Head of caudate nucleus (tissue), 42 donors: ENCODE measurements around the gene TERT.
"Not testable (repeated sequence)": the region's sequence is repeated elsewhere in the genome, so short reads cannot be mapped to it uniquely, and the experiment has no call there.

Source experiments
- DNase-seq, 42 donors: peaks; one replicate each; pipeline versions ENCODE4 v3.0.0 to v3.0.0-alpha.2; 2020 to 2021; ENCODE audit warnings: mixed read lengths in 7 of 42
- intact Hi-C: fragments of 100-400 bp; cut with DNase I; formaldehyde crosslinking; loops from one replicate; pipeline ENCODE4 v1.15.0; 2022

Gene TERT

DNA sequence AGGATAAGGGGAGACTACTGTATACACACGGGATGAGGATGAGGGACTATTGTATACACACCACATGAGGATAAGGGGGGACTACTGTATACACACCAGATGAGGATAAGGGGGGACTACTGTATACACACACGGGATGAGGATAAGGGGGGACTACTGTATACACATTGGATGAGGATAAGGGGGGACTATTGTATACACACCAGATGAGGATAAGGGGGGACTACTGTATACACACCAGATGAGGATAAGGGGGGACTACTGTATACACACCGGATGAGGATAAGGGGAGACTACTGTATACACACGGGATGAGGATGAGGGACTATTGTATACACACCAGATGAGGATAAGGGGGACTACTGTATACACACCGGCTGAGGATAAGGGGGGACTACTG is 38.4 kb upstream of the TERT start:
- DNase-seq, intact Hi-C loops: not testable (repeated sequence)

DNA sequence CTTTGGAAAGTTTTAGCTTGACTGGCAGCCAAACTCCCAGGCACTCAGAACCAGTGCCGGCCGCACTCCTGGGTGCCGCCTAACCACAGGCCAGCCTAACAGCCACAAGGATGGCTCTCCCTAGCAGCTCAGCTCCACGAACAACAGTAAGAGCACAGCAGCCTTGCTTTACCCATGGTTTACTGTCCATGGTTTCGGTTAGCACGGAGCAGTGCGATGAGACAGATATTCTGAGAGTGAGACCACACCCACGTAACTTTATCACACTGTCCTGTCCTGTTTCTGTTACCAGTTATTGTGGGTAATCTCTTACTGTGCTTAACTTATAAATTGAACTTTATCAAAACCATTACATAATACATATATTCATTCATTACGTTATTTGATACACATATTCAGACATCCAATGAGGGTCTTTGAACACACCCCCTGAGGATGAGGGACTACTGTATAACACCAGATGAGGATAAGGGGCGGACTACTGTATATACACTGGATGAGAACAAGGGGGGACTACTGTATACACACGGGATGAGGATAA is 37.7 kb upstream of the TERT start:
- intact Hi-C loops = no loop called here
- DNase-seq = peak in 1 of 42 donors; percentile 21

DNA sequence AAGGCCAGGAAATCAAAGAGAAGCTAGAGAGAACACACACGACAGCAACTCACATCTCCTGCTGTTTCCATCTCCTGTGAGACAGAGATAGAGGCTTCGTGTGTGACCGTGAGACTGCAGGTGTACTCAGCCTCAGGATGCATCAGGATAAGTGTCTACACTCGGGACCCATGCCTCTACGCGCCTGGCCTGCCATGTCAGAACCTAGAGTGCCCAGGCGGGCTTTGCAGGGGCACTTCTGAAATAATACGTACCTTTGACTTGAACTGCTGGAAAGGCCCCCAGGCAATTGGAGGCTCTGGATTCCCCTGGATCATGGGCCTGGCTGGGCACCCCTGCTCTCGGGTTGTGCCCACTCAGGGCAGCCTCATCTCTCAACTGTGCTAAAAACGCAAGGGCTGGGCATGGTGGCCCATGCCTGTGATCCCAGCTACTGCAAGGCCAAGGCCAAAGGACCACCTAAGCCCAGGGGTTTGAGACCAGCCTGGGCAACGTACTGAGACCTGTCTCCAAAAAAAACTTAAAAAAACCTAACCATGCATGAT is 37.1 kb upstream of the TERT start:
- peak in 2 of 42 donors; percentile 4 to 24 for DNase-seq
- intact Hi-C loops = no loop called here

DNA sequence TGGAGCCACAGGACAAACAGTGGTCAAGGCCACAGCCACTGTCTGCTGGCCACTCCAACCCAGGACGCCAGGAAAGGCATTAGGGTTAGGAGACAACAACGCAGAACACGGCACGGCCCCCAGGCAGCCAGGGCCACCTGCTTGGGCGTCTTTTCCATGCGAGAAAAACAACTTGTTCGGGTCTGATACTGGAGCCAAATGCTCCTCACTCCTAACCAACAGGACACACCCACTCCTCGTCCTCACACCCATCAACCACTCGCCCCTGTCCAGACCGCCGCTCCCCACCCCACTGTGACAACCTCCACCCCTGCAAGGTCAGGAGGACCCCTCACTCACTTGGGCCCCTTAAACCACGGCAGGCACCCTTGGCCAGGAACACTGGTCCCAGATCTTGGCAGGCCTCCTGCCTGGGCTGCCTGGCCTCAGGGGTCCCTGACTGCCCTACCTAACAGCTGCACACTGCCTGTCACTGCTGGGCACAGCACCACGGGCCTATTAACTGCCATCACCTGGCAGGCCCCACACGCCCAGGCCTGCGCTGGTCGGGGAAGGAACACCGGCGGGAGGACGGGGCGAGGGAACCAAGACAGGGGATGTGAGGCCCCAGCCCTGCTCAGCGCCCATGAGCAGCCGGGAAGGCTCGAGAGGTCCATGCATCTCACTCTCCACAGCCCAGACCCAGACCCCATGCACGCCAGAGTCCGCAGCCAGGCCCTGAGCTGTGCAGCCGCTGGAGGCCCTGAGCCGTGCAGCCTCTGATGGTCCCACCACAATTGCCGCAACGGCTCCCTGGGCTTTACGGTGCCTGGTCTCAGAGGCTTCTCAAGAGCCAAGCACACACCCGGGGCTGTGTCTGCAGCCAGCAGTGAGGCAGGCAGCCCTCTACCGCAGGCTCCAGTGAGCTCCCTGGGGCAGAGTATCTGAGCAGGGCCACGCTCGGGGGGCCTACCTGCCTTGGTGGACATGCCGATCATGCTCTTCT is 36.3 kb upstream of the TERT start:
- intact Hi-C loops = no loop called here
- peak in 6 of 42 donors; percentile 5 to 36 (median 18) for DNase-seq

DNA sequence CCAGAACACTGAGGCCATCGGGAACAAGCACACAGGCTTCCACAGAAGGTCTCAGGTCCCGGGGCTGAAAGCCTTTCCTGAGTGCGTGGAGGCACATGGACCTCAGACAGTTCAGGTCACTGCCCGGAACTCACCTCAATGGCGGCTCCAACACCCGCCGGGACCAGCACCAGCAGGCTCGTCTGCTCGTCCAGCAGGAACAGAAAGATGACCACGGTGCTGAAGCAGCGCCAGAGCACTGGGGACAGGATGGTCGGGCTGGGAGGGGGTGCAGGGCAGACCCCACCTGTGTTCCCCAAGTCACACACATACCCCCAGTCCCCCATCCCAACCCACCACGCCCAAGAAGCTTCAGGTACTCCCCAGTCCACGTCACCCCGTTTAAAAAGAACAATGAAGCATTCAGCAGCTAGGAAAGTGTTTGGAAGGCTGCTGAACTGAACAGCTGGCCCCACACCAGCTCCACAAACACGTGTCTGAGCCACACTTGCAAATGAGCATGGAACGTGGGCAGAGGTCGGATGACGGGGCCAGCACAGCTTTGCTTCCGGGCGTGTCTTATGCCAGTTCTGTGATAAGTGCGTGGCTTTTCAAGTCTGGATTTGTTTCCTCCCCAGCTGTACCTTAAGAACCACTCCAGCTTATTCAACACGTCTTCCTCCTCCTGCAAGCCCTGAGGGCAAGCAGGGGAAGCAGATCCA is 35.4 kb upstream of the TERT start:
- DNase-seq = peak in 38 of 42 donors; percentile 33 to 85 (median 59)

DNA sequence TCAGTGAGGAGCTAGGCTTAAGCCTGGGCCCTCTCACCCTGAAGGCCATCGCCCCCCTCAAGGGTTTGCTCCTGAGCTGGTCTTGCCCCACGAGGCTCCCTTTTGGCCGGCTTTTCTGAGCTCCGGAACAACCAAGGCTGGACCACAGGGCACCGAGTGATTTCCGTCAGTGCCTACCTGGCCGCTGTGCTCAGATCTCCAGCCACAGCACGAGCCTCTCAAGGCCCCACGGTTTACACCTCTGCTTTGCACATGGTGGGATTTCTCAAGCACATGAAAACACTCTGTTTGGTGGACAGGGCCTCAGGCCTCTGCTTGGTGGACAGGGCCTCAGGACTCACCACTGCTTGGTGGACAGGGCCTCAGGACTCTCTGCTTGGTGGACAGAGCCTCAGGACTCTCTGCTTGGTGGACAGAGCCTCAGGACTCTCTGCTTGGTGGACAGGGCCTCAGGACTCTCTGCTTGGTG is 34.3 kb upstream of the TERT start:
- DNase-seq = peak in 3 of 42 donors; percentile 13 to 39 (median 26)
- intact Hi-C loops = no loop called here

More for the DNA sequence above, 35.4 kb upstream of the TERT start:
- intact Hi-C loops = no loop called here

DNA sequence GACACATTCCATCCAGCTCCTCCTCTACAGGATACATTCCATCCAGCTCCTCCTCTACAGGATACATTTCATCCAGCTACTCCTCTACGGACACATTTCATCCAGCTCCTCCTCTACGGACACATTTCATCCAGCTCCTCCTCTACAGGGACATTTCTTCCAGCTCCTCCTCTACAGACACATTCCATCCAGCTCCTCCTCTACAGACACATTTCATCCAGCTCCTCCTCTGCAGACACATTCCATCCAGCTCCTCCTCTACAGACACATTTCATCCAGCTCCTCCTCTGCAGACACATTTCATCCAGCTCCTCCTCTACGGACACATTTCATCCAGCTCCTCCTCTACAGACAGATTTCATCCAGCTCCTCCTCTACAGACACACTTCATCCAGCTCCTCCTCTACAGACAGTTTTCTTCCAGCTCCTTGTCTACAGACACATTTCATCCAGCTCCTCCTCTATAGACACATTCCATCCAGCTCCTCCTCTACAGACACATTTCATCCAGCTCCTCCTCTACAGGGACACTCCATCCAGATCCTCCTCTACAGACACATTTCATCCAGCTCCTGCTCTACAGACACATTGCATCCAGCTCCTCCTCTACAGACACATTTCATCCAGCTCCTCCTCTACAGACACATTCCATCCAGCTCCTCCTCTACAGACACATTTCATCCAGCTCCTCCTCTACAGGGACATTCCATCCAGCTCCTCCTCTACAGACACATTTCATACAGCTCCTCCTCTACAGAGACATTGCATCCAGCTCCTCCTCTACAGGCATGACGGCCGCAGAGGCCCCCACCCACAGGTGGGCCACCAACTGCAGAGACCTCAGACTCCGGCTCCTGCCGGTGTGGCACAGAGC is 33.6 kb upstream of the TERT start:
- not testable (repeated sequence) for DNase-seq

DNA sequence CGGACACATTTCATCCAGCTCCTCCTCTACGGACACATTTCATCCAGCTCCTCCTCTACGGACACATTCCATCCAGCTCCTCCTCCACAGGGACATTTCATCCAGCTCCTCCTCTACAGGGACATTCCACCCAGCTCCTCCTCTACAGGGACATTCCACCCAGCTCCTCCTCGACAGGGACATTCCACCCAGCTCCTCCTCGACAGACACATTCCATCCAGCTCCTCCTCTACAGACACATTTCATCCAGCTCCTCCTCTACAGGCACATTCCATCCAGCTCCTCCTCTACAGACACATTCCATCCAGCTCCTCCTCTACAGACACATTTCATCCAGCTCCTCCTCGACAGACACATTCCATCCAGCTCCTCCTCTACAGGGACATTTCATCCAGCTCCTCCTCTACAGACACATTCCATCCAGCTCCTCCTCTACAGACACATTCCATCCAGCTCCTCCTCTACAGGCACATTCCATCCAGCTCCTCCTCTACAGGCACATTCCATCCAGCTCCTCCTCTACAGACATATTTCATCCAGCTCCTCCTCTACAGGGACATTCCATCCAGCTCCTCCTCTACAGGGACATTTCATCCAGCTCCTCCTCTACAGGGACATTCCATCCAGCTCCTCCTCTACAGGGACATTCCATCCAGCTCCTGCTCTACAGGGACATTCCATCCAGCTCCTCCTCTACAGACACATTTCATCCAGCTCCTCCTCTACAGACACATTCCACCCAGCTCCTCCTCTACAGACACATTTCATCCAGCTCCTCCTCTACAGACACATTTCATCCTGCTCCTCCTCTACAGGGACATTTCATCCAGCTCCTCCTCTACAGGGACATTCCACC is 32.3 kb upstream of the TERT start:
- peak in 1 of 42 donors; percentile 1 for DNase-seq
- intact Hi-C loops = not testable (repeated sequence)

More for the DNA sequence above, 33.6 kb upstream of the TERT start:
- intact Hi-C loops = not testable (repeated sequence)

DNA sequence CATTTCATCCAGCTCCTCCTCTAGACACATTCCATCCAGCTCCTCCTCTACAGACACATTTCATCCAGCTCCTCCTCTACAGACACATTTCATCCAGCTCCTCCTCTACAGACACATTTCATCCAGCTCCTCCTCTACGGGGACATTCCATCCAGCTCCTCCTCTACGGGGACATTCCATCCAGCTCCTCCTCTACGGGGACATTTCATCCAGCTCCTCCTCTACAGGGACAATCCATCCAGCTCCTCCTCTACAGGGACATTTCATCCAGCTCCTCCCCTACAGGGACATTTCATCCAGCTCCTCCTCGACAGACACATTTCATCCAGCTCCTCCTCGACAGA is 31.6 kb upstream of the TERT start:
- DNase-seq, intact Hi-C loops: not testable (repeated sequence)

DNA sequence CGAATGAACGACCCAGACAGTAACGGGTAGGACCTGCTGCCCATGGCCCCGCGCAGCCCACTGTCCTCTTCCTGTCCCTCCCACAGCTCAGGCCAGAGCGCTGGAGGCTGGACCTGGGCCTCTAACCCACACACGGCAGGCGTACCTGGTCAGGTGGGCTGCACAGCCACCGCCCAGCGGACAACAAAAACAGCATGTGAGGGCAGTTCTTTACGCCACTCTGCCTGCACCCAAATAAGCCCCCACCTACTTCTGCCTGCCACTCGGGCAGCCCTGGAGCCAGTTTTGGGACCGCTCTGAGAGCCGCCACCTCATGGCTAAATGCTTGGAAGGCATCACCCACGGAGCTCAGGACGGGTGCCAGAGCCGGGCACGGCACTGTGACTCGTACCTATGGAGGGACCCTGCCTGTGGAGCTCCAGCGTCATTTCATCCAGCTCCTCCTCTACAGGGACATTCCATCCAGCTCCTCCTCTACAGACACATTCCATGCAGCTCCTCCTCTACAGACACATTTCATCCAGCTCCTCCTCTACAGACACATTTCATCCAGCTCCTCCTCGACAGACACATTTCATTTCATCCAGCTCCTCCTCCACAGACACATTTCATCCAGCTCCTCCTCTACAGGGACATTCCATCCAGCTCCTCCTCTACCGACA is 31.1 kb upstream of the TERT start:
- intact Hi-C loops = no loop called here
- DNase-seq = peak in 3 of 42 donors; percentile 15 to 39 (median 29)

DNA sequence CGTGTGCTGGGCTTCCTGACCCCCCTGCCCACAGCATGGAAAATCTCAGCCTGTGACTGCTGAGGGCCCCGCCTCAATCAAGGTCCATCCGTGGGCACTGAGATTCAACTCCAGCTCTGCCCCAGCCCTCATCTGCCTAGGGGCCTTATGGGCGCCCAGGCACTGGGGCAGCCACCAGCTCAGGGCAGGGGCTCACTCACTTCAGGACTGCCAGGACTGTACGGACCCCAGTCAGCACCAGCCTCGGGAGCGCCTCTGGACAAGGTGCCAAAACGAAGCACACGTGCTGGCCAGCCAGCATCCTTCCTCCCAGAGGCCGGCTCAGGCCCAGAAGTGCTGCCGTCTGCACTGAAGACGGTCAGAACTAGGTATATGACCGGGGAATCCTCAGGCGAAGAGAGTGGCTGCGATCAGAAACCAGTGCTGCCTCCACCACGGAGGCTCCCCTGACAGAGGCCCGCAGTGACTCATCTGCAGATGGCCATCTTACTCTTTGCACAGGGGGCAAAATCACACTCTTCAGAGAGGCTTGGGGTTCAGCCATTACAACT is 30.4 kb upstream of the TERT start:
- intact Hi-C loops = no loop called here
- peak in 5 of 42 donors; percentile 10 to 42 (median 28) for DNase-seq

DNA sequence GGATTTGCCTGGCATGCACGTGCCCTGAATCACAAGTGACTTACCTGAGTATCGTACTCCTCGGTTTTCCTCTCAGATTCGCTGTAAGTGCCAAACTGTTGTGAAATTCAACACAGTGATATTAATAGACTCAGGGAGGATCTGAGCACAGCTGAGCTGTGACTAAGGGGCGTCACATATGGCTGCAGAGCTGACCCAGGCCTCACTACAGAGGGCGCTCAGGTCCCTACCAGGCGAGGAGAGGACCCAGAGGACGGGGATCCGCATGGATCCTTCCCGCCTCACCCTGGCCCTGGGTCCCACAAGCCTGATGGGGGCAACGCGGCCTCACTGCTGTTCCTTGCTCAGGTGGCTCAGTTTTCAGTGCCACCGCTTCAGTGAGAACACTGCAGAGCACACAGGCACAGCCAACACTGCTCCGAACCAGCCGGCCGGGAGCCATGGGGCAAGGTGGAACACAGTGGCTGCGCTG is 29.9 kb upstream of the TERT start:
- intact Hi-C loops = no loop called here

DNA sequence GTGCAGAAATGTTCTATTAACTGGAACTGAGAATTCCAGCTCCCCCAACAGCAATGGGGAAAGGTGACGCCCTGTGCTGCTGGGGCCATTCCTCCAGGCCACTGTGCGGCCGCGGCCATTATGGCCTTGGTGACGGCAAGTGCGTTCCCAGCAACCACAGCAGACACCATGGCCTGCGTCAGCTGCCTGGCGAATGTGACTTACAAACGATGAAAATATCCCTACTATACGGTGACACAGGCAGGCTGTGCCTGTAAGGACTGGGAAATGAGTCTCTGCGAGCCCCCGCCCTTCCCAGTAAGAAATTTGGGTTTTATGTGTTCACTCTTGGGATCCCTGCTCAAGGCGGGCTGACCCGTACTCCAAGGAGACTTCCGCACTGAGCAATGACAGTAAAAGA is 29.4 kb upstream of the TERT start:
- peak in 1 of 42 donors; percentile 44 for DNase-seq
- intact Hi-C loops = no loop called here

More for the DNA sequence above, 29.9 kb upstream of the TERT start:
- peak in 16 of 42 donors; percentile 11 to 57 (median 30) for DNase-seq

DNA sequence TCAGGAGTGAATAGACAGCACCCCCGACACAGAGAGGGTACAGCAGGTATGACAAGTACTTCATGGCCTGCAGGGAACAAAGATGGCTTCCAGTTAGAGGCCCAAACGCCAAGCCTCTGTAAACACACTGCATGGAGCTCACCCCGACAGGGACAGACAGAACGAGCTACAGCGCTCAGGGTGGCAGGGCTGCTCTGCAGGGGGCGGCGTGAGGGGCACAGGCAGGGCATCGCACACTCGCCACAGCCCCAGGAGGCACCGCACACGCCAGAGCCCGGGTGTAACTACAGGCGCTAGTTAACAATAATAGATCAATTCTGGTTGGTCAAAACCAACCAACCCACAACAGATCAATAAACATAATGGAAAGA is 28.9 kb upstream of the TERT start:
- intact Hi-C loops = no loop called here
- DNase-seq = peak in 6 of 42 donors; percentile 9 to 43 (median 16)

DNA sequence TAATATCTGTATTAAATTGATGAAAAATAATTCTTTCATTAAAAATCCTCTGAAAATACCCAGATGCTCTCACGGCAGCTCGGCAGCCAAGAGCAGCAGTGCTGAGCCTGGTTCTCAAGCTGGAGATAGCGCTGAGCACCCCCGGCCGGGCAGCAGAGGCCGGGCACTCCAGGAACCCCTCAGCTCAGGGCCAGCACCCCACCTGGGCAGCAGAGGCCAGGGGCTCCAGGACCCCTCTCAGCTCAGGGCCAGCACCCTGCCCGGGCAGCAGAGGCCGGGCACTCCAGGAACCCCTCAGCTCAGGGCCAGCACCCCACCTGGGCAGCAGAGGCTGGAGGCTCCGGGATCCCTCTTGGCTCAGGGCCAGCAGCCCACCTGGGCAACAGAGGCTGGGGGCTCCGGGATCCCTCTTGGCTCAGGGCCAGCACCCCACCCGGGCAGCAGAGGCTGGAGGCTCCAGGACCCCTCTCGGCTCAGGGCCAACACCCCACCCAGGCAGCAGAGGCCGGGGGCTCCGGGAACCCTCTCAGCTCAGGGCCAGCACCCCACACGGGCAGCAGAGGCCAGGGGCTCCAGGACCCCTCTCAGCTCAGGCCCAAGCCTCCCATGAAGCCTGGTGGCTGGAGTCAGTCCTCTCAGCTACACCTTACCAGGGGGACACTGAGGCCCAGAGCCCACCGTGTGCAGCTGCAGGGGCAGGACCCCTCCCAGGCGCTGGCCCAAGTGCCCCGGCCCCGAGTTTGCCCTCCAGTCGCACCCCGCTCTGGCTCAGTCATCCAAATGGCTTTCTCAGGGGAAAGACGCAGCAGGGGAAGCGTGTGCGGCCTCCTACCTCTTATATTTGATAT is 28.3 kb upstream of the TERT start:
- DNase-seq = peak in 6 of 42 donors; percentile 8 to 35 (median 16)
- intact Hi-C loops = no loop called here
